Testis (tissue), 2 donors: ENCODE data around the gene FGFR2.

ENCODE experiments used
- CTCF ChIP-seq, 3 experiments: fragments of 450-650 bp in 2 of 3; fragments of 200-600 bp in 1 of 3; sonication (generic) in 1 of 3; IDR thresholded peaks; one replicate each; pipeline ENCODE4 v1.5.1; 2016 to 2019; ENCODE audit warnings: antibody characterized with exemption in 3 of 3, mild to moderate bottlenecking in 2 of 3, moderate library complexity in 1 of 3
- POLR2A ChIP-seq: fragments of 450-650 bp; IDR thresholded peaks from one replicate; pipeline ENCODE4 v1.6.1; 2017; ENCODE audit warnings: antibody characterized with exemption, mild to moderate bottlenecking, moderate library complexity

GRCh38 chr10:121461307-121461706, 136.9 kb downstream of the FGFR2 start:
- no peak for TF ChIP-seq CTCF (IDR thresholded peaks at IDR 0.05)
- TF ChIP-seq POLR2A: no peak
